Smooth muscle cell (in vitro differentiated cells): ENCODE measurements around the gene SPEM3. TPM values are rescaled to one million over a fixed set of nuclear protein-coding genes. Genes with fewer than 3 reads are reported as not detected.

Experiments used
- DNase-seq: peaks from one replicate; lab custom pipeline; 2025; ENCODE audit not compliant: unreplicated experiment; lab: John Stamatoyannopoulos, UW
- H2AFZ ChIP-seq: fragments of 200-600 bp; sonication (generic); 2 replicates; pipeline ENCODE4 v1.6.0; 2016; ENCODE audit warnings: antibody characterized with exemption, low read depth, mild to moderate bottlenecking
- H3F3A ChIP-seq: fragments of 200-600 bp; sonication (generic); 2 replicates; pipeline ENCODE4 v1.6.0; 2017; ENCODE audit warnings: antibody characterized with exemption, low read depth
- H3K27ac ChIP-seq: fragments of 200-600 bp; sonication (generic); 2 replicates; pipeline ENCODE4 v1.5.1; 2016; ENCODE audit warnings: low read depth, mild to moderate bottlenecking
- H3K27me3 ChIP-seq: fragments of 200-600 bp; sonication (generic); 2 replicates; pipeline ENCODE4 v1.6.1; 2016; ENCODE audit warnings: low read depth, mild to moderate bottlenecking
- H3K36me3 ChIP-seq: fragments of 200-600 bp; sonication (generic); 2 replicates; pipeline ENCODE4 v1.5.1; 2016; ENCODE audit warnings: low read depth
- H3K4me1 ChIP-seq: fragments of 200-600 bp; sonication (generic); 2 replicates; pipeline ENCODE4 v1.5.1; 2016; ENCODE audit warnings: low read depth
- H3K4me2 ChIP-seq: fragments of 200-600 bp; sonication (generic); 2 replicates; pipeline ENCODE4 v1.6.0; 2016; ENCODE audit warnings: mild to moderate bottlenecking
- H3K4me3 ChIP-seq: fragments of 200-600 bp; sonication (generic); 2 replicates; pipeline ENCODE4 v1.5.1; 2016; ENCODE audit warnings: mild to moderate bottlenecking
- H3K79me2 ChIP-seq: fragments of 200-600 bp; sonication (generic); 2 replicates; pipeline ENCODE4 v1.6.0; 2016; ENCODE audit warnings: low read depth, mild to moderate bottlenecking
- H3K9ac ChIP-seq: fragments of 200-600 bp; sonication (generic); 2 replicates; pipeline ENCODE4 v1.6.0; 2016; ENCODE audit warnings: low read depth
- H3K9me3 ChIP-seq: fragments of 200-600 bp; sonication (generic); replicated peaks from 2 replicates; pipeline ENCODE4 v1.5.1; 2016; ENCODE audit warnings: low read depth
- H4K20me1 ChIP-seq: fragments of 200-600 bp; sonication (generic); 2 replicates; pipeline ENCODE4 v1.6.0; 2016; ENCODE audit warnings: low read depth
- WGBS: methylation state at CpG from one replicate; pipeline ENCODE4 v1.1.7; 2016; ENCODE audit warnings: low lambda C conversion rate; 5-methylcytosine and 5-hydroxymethylcytosine counted together
- polyA plus RNA-seq: library from polyadenylated mRNA; unstranded; fragments of >200 nt; fragmentation: Nextera tagmentation; extraction: Ambion mirVana; gene quantifications from 2 replicates; pipeline ENCODE4 v1.2.1, GENCODE V29; 2016
- total RNA-seq: library from RNA; depleted of rRNA; stranded (reverse); fragments of >200 nt; gene quantifications from 2 replicates; pipeline ENCODE4 v1.2.3, GENCODE V29; 2014
- TF ChIP-seq, protein P1 (sequence below): fragments of 200-600 bp; sonication (generic); IDR thresholded peaks from 2 replicates; pipeline ENCODE4 v1.5.1; 2017; ENCODE audit warnings: borderline replicate concordance, mild to moderate bottlenecking, antibody characterized with exemption; ENCODE audit not compliant: insufficient read depth, poor library complexity, severe bottlenecking

SPEM3 gene
- total and polyA plus RNA-seq, 2 experiments from 2014 or later = not detected

DNA sequence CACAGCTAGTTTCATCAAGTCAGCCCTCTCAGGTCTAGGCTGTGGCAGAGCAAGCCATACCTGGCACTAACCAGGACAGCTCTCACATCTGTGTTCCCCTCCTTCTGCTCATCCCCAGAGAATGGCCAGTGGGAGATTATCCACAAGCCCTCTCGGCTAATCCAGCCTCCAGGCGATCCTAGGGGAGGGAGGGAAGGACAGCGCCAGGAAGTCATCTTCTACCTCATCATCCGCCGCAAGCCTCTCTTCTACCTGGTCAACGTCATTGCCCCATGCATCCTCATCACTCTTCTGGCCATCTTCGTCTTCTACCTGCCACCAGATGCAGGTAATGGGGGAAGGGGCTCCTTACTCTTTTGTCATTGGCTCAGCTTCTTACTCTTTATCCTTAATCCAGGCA is 19.8 kb downstream of the SPEM3 start:
- H3K27me3 ChIP-seq = peaks cover 3% of the 10 kb centered on the region
- WGBS = 90% methylated on average over 7 of the region's 7 CpGs

DNA sequence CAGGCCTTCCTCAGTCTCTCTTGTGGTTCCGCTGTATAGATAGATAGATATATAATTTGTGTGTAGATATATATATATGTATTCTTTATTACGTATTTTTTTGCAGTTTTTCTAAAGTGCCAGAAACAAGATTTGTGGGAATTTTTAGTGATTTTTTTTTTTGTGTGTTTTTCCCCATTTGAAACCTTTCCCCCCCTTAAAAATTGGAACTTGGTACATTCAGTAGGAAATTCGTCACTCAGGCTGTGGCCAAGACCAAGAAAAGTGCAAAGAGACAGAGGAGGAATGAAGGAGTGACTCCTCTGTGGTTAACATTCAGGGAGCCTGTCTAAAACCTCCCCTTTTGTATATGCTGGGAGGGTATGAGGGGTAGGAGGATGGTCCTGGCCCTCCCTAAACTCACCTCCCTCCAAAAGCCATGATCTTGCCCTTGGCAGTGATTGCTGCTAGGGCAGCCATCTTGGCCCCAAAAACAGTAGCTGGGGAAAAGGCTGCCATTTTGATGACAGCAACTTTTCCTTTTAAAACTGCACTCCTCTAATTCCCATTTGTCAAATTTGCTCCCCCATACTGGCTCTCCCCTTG is 31.4 kb downstream of the SPEM3 start:
- DNase-seq = no peak
- no peak overlapping the region for H3K27ac ChIP-seq
- peaks cover 35% of the 10 kb centered on the region for H3F3A ChIP-seq
- peaks cover 13% of the 10 kb centered on the region for H4K20me1 ChIP-seq
- no peak overlapping the region for H2AFZ ChIP-seq
- H3K4me1 ChIP-seq = peaks cover 8% of the 10 kb centered on the region
- H3K4me2 ChIP-seq = no peak overlapping the region
- no peak overlapping the region for H3K9ac ChIP-seq
- TF ChIP-seq, protein P1, sequence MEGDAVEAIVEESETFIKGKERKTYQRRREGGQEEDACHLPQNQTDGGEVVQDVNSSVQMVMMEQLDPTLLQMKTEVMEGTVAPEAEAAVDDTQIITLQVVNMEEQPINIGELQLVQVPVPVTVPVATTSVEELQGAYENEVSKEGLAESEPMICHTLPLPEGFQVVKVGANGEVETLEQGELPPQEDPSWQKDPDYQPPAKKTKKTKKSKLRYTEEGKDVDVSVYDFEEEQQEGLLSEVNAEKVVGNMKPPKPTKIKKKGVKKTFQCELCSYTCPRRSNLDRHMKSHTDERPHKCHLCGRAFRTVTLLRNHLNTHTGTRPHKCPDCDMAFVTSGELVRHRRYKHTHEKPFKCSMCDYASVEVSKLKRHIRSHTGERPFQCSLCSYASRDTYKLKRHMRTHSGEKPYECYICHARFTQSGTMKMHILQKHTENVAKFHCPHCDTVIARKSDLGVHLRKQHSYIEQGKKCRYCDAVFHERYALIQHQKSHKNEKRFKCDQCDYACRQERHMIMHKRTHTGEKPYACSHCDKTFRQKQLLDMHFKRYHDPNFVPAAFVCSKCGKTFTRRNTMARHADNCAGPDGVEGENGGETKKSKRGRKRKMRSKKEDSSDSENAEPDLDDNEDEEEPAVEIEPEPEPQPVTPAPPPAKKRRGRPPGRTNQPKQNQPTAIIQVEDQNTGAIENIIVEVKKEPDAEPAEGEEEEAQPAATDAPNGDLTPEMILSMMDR = no peak
- no peaks in the 10 kb centered on the region for H3K79me2 ChIP-seq
- no peaks in the 10 kb centered on the region for H3K36me3 ChIP-seq
- H3K4me3 ChIP-seq = no peak overlapping the region
- H3K9me3 ChIP-seq = no peaks in the 10 kb centered on the region
- 86% methylated on average over 3 of the region's 3 CpGs for WGBS
- H3K27me3 ChIP-seq = no peaks in the 10 kb centered on the region

More for the DNA sequence above, 19.8 kb downstream of the SPEM3 start:
- H3K4me1 ChIP-seq = peaks cover 5% of the 10 kb centered on the region
- no peaks in the 10 kb centered on the region for H4K20me1 ChIP-seq
- H3K36me3 ChIP-seq = no peaks in the 10 kb centered on the region
- H3F3A ChIP-seq = no peaks in the 10 kb centered on the region
- H3K4me2 ChIP-seq = no peak overlapping the region
- no peaks in the 10 kb centered on the region for H3K79me2 ChIP-seq
- no peak overlapping the region for H2AFZ ChIP-seq
- no peak overlapping the region for H3K27ac ChIP-seq
- no peak for DNase-seq
- H3K4me3 ChIP-seq = no peak overlapping the region
- no peak overlapping the region for H3K9ac ChIP-seq
- TF ChIP-seq, protein P1 = no peak
- H3K9me3 ChIP-seq = no peaks in the 10 kb centered on the region

DNA sequence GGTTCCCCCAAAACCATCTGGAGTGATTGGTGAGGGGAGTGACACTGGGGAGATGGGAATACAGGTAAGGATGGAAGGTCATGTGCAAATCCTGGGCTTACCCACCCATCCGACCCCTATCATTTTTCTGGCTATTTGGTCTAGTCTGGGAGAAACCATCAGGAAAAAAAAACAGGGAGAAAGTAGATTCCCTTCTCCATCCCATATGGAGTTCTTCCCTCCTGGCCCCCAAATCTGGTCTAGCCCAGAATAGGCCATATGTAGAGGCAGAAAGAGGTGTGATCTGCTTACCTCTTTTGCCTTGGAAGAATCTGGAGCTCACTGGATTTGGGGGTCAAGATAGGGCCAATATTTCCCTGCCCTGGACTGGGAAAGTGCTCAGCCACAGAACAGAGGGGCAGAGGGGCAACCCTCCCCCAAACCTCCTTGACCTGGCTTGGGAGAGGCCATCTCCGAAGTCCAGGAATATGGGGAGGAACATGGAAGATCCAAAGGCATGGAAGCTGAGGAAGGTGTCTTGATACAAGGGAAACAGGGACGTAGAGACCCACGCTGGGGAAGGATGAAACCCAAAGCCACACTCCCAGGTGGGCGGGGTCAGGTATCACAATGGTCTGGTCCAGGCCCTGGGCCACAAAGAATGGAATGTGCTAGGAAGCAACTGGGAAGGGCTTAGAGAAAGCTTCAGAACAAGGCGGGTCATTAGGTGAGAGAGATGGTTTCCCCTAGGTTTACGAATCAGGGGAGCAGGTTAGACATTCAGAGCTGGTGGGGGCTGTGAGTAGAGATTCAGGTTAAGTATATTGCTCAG is 32.4 kb downstream of the SPEM3 start:
- DNase-seq = no peak
- 90% methylated on average over 7 of the region's 7 CpGs for WGBS
- TF ChIP-seq, protein P1 = no peak
- Histone ChIP-seq H3K36me3 (no peaks in the 10 kb centered on the region), H3K4me3 (no peak overlapping the region), H3K9me3 (no peaks in the 10 kb centered on the region), H3K4me2 (no peak overlapping the region), H3K9ac (no peak overlapping the region), H2AFZ (no peak overlapping the region), H4K20me1 (peaks cover 22% of the 10 kb centered on the region), H3K27ac (no peak overlapping the region), H3K79me2 (peaks cover 7% of the 10 kb centered on the region), H3K27me3 (no peaks in the 10 kb centered on the region), H3K4me1 (peaks cover 8% of the 10 kb centered on the region), H3F3A (peaks cover 35% of the 10 kb centered on the region)
